Measurements from ENCODE around the gene SMDT1.
A peak's percentile ranks its signal among the peaks of the same experiment; 100 is the strongest.

The SMDT1 gene

GRCh38 chr22:42079319-42080251 is at the start of gene SMDT1:
SMDT1 (plus strand) TSS chr22:42079700; CDS start chr22:42079769, 69 bp downstream.
- DNase-seq, result peak; percentile 98

GRCh38 chr22:42033263-42034181 is 46.0 kb upstream of the SMDT1 start:
- no peak for DNase-seq

- DNase-seq, result no peak
Measured at GRCh38 chr22:42035256-42035655, 44.2 kb upstream of the SMDT1 start.

- no peak for DNase-seq
Measured at GRCh38 chr22:42039271-42039670, 40.2 kb upstream of the SMDT1 start.

GRCh38 chr22:42041784-42042183 is 37.7 kb upstream of the SMDT1 start:
- DNase-seq, result no peak

GRCh38 chr22:42050641-42051180 is 28.8 kb upstream of the SMDT1 start:
- DNase-seq, result no peak

GRCh38 chr22:42052765-42053164 is 26.7 kb upstream of the SMDT1 start:
- DNase-seq, result no peak

- DNase-seq, result no peak
Measured at GRCh38 chr22:42056757-42057511, 22.6 kb upstream of the SMDT1 start.

GRCh38 chr22:42060489-42060888 is 19.0 kb upstream of the SMDT1 start:
- no peak for DNase-seq

- DNase-seq, result no peak
Measured at GRCh38 chr22:42061041-42061440, 18.5 kb upstream of the SMDT1 start.

GRCh38 chr22:42062506-42063170 is 16.9 kb upstream of the SMDT1 start:
- no peak for DNase-seq

- DNase-seq, result no peak
Measured at GRCh38 chr22:42064629-42065028, 14.9 kb upstream of the SMDT1 start.

- no peak for DNase-seq
Measured at GRCh38 chr22:42065438-42066125, 13.9 kb upstream of the SMDT1 start.

GRCh38 chr22:42066126-42066761 is 13.3 kb upstream of the SMDT1 start:
- DNase-seq, result no peak

GRCh38 chr22:42066937-42067336 is 12.6 kb upstream of the SMDT1 start:
- DNase-seq, result no peak

- no peak for DNase-seq
Measured at GRCh38 chr22:42067671-42068251, 11.7 kb upstream of the SMDT1 start.

- DNase-seq, result no peak
Measured at GRCh38 chr22:42068291-42068690, 11.2 kb upstream of the SMDT1 start.

- no peak for DNase-seq
Measured at GRCh38 chr22:42069801-42070516, 9.5 kb upstream of the SMDT1 start.

- DNase-seq, result peak; percentile 98
Measured at GRCh38 chr22:42070517-42071422, 8.7 kb upstream of the SMDT1 start, which contains the start of gene NAGA. NAGA (minus strand) TSS chr22:42070812; CDS start chr22:42070297, 515 bp downstream.
